T-helper 1 cell treated with Interleukin-12 subunit alpha and Interleukin-12 subunit beta and Interleukin-4 antibody, amounts not matched to agents 30 ng/mL and 1 ng/mL, for 36 hours (primary cell): ENCODE results near the gene SUOX. TPM values are rescaled to one million over a fixed set of nuclear protein-coding genes. Genes with fewer than 3 reads are reported as not detected.
"Not testable (repeated sequence)": the region's sequence is repeated elsewhere in the genome, so short reads cannot be mapped to it uniquely, and the experiment has no call there.

Source experiments
- intact Hi-C: fragments of 100-400 bp; cut with micrococcal nuclease; formaldehyde crosslinking; loops from one replicate; pipeline ENCODE4 v1.15.1; 2024
- total RNA-seq: library from RNA; stranded (reverse); gene quantifications from 2 replicates; pipeline ENCODE4 v1.2.3, GENCODE V29; 2022

SUOX gene
- total RNA-seq, 1 donor from 2014 or later: 10.6 TPM

GRCh38 chr12:55982319-55982936 is 14.6 kb upstream of the SUOX start:
- intact Hi-C loops: no loop called here

GRCh38 chr12:55983232-55983842 is 13.7 kb upstream of the SUOX start:
- intact Hi-C loops: no loop called here

GRCh38 chr12:55984861-55985260 is 12.2 kb upstream of the SUOX start:
- intact Hi-C loops: no loop called here

- intact Hi-C loops: no loop called here
These were observed 11.7 kb upstream of the SUOX start for GRCh38 chr12:55985341-55985740.

DNA sequence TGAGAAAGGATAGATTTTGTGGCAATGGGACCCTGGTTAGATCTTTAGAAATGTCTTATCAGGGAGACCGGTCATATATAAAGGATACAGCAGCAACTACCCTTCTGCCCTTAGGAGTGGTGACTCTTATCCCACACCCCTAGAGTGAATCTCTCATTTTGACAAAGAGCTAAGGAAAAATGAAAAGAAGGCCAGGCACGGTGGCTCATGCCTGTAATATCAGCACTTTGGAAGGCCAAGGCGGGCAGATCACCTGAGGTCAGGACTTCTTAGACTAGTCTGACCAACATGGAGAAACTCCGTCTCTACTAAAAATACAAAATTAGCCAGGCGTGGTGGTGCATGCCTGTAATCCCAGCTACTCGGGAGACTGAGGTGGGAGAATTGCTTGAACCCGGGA is 11.1 kb upstream of the SUOX start:
- intact Hi-C loops: not testable (repeated sequence)

GRCh38 chr12:55991110-55991509 is 6.0 kb upstream of the SUOX start:
- intact Hi-C loops: no loop called here

DNA sequence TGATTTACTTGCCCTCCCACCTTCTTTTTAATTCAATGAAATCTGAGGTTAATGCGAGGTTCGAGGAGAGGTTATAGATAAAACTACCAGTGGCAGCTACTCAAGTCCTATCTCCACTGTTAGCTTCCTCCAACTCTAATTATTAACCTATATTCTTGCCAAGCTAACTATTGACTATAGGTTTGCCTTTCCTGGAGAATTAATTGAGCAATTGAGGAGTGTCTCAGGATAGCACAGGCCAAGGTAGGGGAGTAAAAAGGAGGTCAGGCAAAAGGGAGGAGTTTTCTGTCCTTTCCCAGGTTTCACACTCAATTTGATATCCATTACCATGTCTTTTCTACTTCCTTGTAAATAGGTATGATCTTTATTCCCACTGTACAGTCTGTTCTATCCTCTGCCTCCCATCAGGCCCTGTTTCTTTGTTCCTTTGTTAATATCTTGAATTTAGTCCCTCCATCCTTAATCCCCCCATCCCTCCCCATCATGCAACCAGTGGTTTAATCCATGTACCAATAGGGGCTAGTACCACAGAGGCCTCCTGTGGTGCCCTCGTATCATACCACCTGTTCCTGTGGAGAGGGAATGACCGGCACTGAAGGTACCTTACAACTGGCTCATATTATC is 3.7 kb upstream of the SUOX start:
- intact Hi-C loops: no loop called here

DNA sequence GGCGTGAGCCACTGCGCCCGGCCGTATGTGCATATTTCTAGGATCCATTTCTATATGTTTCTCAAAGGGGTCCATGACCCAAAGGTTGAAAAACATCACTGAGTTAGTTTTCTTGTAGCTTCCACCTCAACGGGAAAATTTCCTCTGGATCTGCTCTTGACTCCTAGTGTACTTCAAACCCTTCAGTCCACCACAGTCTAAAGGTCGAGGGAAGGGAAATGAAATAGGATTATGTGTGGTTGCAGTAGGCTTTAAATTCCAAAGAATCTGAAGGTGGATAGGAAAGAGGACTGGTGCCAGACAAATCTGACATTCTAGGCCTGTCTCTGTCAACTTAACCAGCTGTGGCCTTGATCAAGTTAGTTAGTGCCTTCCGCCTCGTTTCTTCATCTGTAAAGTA is 1.7 kb upstream of the SUOX start:
- intact Hi-C loops: no loop called here

DNA sequence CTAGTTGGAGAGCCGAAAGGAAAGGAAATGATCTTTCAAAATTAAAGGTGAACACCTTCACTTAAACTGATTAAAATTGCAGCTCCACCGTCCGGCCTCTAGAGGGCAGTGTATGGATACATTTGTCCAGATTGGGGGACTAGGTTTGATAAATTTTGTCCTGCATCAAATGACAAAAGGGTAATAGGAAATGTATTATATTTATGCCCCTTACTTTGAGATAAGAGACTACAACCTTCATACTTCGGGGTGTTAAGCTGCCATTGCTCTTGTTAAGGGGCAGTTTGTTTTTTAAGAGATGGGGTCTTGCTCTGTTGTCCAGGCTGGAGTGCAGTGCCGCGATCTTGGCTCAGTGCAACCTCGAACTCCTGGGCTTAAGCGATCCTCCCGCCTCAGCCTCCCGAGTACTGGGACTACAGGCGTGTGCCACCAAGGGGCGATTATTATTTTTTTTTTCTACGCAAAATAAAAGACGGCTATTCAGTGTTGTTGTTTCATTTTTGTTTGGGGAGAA is 818 bp upstream of the SUOX start:
- intact Hi-C loops: loop anchor here (1.0 to 2.0 kb wide), 9 partner anchors 11 to 258 kb away; partner anchors contain the start of genes DGKA, RPS26 and ZC3H10

- intact Hi-C loops: loop anchor here (2.0 kb wide), 1 partner anchor 67 kb away; the partner anchor contains the start of gene DGKA
These were observed 421 bp downstream of the SUOX start for GRCh38 chr12:55997535-55997859.

DNA sequence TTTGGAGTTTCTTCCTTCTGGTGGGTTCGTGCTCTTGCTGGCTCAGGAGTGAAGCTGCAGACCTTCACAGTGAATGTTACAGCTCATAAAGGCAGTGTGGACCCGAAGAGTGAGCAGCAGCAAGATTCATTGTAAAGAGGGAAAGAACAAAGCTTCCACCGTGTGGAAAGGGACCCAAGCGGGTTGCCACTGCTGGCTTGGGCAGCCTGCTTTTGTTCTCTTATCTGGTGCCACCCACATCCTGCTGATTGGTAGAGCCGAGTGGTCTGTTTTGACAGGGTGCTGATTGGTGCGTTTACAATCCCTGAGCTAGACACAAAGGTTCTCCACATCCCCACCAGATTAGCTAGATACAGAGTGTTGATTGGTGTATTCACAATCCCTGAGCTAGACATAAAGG is 2.4 kb downstream of the SUOX start:
- intact Hi-C loops: not testable (repeated sequence)

DNA sequence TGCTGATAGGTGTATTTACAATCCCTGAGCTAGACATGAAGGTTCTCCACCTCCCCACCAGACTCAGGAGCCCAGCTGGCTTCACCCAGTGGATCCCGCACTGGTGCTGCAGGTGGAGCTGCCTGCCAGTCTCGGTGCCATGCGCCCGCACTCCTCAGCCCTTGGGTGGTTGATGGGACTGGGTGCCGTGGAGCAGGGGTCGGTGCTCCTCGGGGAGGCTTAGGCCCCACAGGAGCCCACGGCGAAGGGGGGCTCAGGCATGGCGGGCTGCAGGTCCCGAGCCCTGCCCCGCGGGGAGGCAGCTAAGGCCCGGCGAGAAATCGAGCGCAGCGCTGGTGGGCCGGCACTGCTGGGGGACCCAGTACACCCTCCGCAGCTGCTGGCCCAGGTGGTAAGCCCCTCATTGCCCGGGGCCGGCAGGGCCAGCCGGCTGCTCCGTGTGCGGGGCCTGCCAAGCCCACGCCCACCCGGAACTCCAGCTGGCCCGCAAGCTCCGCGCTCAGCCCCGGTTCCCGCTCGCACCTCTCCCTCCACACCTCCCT is 3.0 kb downstream of the SUOX start:
- intact Hi-C loops: not testable (repeated sequence)

- intact Hi-C loops: no loop called here
These were observed 4.5 kb downstream of the SUOX start for GRCh38 chr12:56001487-56002100.

- intact Hi-C loops: not testable (repeated sequence)
These were observed 6.3 kb downstream of the SUOX start for GRCh38 chr12:56003376-56003775.

GRCh38 chr12:56004211-56004610 is 7.1 kb downstream of the SUOX start:
- intact Hi-C loops: no loop called here

GRCh38 chr12:56007564-56008559 is 10.8 kb downstream of the SUOX start:
- intact Hi-C loops: loop anchor here (1.0 to 2.0 kb wide), 6 partner anchors 12 to 96 kb away; partner anchors contain the start of genes CDK2, IKZF4, PA2G4 and PMEL

- intact Hi-C loops: no loop called here
These were observed 13.1 kb downstream of the SUOX start for GRCh38 chr12:56010111-56010570.

GRCh38 chr12:56011509-56012090 is 14.5 kb downstream of the SUOX start:
- intact Hi-C loops: no loop called here

GRCh38 chr12:56013482-56013881 is 16.4 kb downstream of the SUOX start:
- intact Hi-C loops: no loop called here

- intact Hi-C loops: no loop called here
These were observed 17.1 kb downstream of the SUOX start for GRCh38 chr12:56014205-56014604.
